GM18502 (cell line): ENCODE measurements around the gene PRPF19.

Source experiments
- ATAC-seq: cut with Tn5 transposase; IDR thresholded peaks from one replicate; pipeline ENCODE4 v1.9.1; 2021; ENCODE audit warnings: mild to moderate bottlenecking; ENCODE audit not compliant: unreplicated experiment, poor library complexity

PRPF19 gene

GRCh38 chr11:60924110-60924905 is 17.9 kb upstream of the PRPF19 start, which contains the start of gene TMEM132A:
Gene TMEM132A (plus strand): TSS chr11:60924460. CDS start chr11:60924634, 174 bp downstream.
- ATAC-seq, result peak; percentile 47

GRCh38 chr11:60923800-60924109 is 17.4 kb upstream of the PRPF19 start:
- no peak for ATAC-seq

- ATAC-seq, result no peak
Measured at GRCh38 chr11:60923326-60923725, 16.9 kb upstream of the PRPF19 start.

DNA sequence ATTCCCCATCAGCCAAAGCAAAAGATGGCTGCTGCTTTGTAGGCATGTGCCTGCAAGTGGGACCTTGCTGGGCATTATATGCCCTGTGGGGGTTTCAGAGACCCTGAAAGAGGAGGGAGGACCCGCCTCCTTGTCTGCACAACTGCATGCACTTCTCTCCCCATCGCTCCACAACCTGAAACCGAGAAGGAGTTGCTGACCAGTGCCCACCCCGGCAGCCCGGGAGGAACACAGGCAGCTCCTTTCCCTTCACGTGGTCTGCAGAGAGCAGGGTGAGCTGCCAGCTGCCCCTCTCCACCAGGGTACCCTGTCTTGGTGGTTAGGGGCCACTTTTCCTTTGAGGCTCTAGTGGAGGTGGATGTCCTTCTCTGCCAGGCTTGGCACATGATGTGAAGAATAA is 16.5 kb upstream of the PRPF19 start:
- no peak for ATAC-seq

GRCh38 chr11:60921777-60922335 is 15.5 kb upstream of the PRPF19 start:
- ATAC-seq, result no peak

DNA sequence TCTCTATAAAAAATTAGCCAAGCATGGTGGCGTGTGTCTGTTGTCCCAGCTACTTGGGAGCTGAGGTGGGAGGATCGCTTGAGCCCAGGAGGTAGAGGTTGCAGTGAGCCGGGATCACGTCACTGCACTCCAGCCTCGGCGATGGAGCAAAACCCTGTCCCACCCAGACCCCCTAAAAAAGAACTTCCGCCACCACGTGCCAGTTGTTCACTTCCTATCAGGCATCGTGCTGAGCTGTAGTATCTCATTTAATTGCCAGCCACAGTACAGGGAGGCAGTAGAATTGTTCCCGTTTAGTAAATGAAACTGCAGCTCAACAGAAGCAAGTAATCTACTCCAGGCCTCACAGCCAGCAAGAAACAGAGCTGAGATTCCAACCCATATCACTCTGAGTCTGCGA is 14.9 kb upstream of the PRPF19 start:
- ATAC-seq, result no peak

- no peak for ATAC-seq
Measured at GRCh38 chr11:60919956-60920355, 13.6 kb upstream of the PRPF19 start.

- ATAC-seq, result no peak
Measured at GRCh38 chr11:60919320-60919719, 12.9 kb upstream of the PRPF19 start.

DNA sequence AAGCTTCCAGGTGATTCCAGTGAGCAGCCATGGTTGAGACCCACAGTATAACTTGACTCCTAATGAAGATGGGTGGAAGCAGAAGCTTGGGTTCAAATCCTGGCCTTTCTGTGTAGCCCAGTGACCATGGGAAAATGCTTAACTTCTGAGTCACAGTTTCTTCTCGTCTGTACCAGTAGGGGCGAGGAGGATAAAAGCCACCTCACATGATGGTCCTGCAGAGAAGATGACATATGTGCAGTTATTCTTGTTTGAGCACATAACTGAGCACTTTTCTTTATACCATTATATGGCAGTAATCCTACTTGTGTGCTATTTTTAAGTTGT is 12.5 kb upstream of the PRPF19 start:
- ATAC-seq, result no peak

DNA sequence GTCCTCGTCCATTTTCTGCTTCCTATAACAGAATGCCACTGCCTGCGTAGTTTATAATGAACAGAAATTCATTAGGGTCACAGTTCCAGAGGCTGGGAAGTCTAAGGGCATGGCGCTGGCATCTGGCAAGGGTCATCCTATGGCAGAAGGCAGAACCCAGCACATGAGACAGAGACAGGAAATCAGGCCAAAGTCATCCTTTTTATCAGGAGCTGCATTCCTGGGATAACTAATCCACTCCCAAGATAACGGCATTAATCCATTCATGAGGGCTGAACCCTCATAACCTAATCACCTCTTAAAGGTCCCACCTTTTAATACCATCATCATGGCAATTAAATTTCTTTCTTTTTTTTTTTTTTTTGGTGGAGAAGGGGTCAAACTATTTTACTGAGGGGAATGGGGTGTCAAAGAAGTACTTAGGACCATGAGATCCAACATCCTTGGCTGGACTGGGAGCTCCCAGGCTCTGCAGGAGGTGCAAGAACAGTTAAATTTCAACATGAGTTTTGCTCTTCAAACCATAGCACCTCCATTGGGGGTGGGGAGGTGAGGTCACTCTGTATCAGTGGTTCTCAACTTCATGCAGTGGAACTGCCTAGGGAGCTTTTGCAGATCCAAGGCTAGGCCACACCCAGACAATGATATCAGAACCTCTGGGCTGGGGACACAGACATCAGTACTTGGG is 12.0 kb upstream of the PRPF19 start:
- no peak for ATAC-seq

DNA sequence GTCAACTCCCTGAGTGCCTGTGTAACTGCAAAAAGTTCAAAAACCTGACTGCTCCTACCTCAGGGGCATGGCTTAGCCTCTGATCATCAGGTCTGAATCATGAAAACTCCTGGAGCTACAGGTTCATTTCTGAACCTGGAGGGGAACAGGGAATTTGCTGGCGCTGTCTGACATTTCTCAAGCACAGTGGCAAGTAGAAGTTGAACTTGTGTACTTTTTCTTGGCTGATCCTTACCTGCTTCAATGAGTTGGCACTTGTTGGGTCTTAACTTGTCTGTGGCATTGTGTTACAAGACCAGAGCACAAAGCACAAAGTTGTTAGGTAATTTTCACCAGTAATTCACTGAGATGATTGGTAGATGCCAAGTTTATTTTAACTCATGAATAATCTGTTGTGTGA is 10.9 kb upstream of the PRPF19 start:
- ATAC-seq, result no peak

DNA sequence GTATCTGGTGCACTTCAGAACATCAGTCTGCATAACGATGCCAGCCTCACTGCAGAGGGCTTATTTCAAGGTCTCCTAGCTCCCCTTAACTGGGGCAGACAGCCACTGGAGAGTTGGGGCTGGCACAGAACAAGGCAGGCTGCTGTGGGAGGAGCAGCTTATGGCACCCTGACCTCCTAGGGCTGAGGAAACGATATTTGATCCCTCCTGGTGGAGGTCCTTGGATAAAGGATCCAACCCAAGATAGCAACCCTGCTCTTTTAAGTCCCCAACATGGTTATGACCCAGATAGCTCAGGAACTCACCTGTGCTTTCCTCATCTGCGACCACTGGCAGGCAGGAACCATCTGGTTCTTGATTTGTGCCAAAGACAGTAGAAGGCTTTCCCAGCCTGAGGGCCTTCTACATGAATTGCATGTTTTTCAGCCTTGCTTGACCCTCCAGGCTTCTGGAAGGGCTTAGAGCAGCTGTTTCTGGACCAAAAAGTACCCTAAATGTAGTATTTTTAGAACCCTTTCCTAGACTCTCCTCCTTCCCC is 10.4 kb upstream of the PRPF19 start:
- ATAC-seq, result no peak

- peak; percentile 55 for ATAC-seq
Measured at GRCh38 chr11:60915248-60915914, 9.0 kb upstream of the PRPF19 start.

- peak; percentile 0 for ATAC-seq
Measured at GRCh38 chr11:60914633-60915247, 8.4 kb upstream of the PRPF19 start.

- peak; percentile 49 for ATAC-seq
Measured at GRCh38 chr11:60913793-60914632, 7.6 kb upstream of the PRPF19 start, which contains the start of gene TMEM109. Gene TMEM109 (plus strand): TSS chr11:60914158. CDS start chr11:60919694, 5,536 bp downstream.

- no peak for ATAC-seq
Measured at GRCh38 chr11:60912851-60913528, 6.6 kb upstream of the PRPF19 start.

GRCh38 chr11:60912223-60912850 is 6.0 kb upstream of the PRPF19 start:
- no peak for ATAC-seq

GRCh38 chr11:60910711-60911380 is 4.5 kb upstream of the PRPF19 start:
- no peak for ATAC-seq
